Ovary (tissue), 3 donors: Measurements from ENCODE around the gene PLAGL2.

Experiments
- CTCF ChIP-seq, 3 donors: fragments of 450-650 bp in 2 of 3; fragments of 200-600 bp in 1 of 3; IDR thresholded peaks; one replicate each; pipeline versions ENCODE4 v1.5.1 to v1.8.0; 2016 to 2022; ENCODE audit warnings: antibody characterized with exemption in 3 of 3, mild to moderate bottlenecking in 1 of 3
- POLR2A ChIP-seq: fragments of 450-650 bp; IDR thresholded peaks from one replicate; pipeline ENCODE4 v1.6.1; 2017; ENCODE audit warnings: antibody characterized with exemption, mild to moderate bottlenecking, moderate library complexity
- donor health status: DM: no; HTN: no; CAD: no.

DNA sequence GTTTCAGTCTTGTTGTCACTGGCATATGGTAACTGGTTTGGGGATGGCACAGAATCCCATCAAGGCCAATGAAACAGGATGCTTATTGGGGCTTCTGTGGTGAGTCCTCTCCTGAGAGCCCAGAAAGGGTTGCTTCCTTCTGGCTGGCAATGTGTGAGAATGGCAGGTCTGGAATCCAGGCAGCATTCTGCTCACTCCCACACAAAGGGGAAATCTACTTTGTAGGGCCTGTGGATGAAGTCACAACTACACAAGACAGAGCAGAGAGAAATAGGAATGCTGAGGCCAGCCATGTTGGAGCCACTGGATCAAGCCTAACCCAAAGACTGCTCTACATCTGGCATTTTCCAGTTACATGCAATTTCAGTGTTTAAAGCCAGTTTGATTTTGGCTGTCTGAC, 15.7 kb downstream of the PLAGL2 start:
- TF ChIP-seq POLR2A = no peak
- no peak for TF ChIP-seq CTCF (IDR thresholded peaks at IDR 0.05)
